ENCODE results near the gene DNAH7.
A peak's percentile ranks its signal among the peaks of the same experiment; 100 is the strongest.

The DNAH7 gene

GRCh38 chr2:195709901-195710806 lies 358.5 kb downstream of the DNAH7 start:
- Histone ChIP-seq H3K36me3 (ENCODE audit: insufficient read depth, insufficient read length, low read length) (peaks cover 19% of the 10 kb centered on the region), H3K9me3 (ENCODE audit: insufficient read depth, low read length) (no peaks in the 10 kb centered on the region), H3K9ac (ENCODE audit: insufficient read length, low read depth) (no peak overlapping the region), H3K27me3 (ENCODE audit: insufficient read depth, insufficient read length) (no peaks in the 10 kb centered on the region), H3K4me3 (ENCODE audit: insufficient read length, low read depth) (no peak overlapping the region), H3K4me1 (ENCODE audit: insufficient read depth, insufficient read length) (no peaks in the 10 kb centered on the region)
- TF ChIP-seq ZNF274 (IDR thresholded peaks at IDR 0.05; ENCODE audit: low read depth, low read length) (no peak), SUZ12 (IDR thresholded peaks at IDR 0.05; ENCODE audit: extremely low read depth, insufficient read depth, insufficient read length) (no peak), YY1 (IDR thresholded peaks at IDR 0.05; ENCODE audit: insufficient read depth, insufficient read length) (no peak)
- DNase-seq (ENCODE audit: low read depth, low spot score): no peak

GRCh38 chr2:195706161-195706900 lies 362.3 kb downstream of the DNAH7 start:
- Histone ChIP-seq H3K4me3 (ENCODE audit: insufficient read length, low read depth) (no peak overlapping the region), H3K27me3 (ENCODE audit: insufficient read depth, insufficient read length) (no peaks in the 10 kb centered on the region), H3K9ac (ENCODE audit: insufficient read length, low read depth) (no peak overlapping the region), H3K36me3 (ENCODE audit: insufficient read depth, insufficient read length, low read length) (peaks cover 8% of the 10 kb centered on the region), H3K4me1 (ENCODE audit: insufficient read depth, insufficient read length) (no peaks in the 10 kb centered on the region), H3K9me3 (ENCODE audit: insufficient read depth, low read length) (no peaks in the 10 kb centered on the region)
- no peak for TF ChIP-seq SUZ12 (IDR thresholded peaks at IDR 0.05; ENCODE audit: extremely low read depth, insufficient read depth, insufficient read length)
- TF ChIP-seq ZNF274 (IDR thresholded peaks at IDR 0.05; ENCODE audit: low read depth, low read length): no peak
- TF ChIP-seq YY1 (IDR thresholded peaks at IDR 0.05; ENCODE audit: insufficient read depth, insufficient read length): no peak
- peak; percentile 16 for DNase-seq (ENCODE audit: low read depth, low spot score)

GRCh38 chr2:195700480-195700879 lies 368.2 kb downstream of the DNAH7 start:
- H3K36me3 ChIP-seq (ENCODE audit: insufficient read depth, insufficient read length, low read length): no peaks in the 10 kb centered on the region
- no peak for DNase-seq (ENCODE audit: low read depth, low spot score)
- H3K4me1 ChIP-seq (ENCODE audit: insufficient read depth, insufficient read length): no peaks in the 10 kb centered on the region
- peaks cover 11% of the 10 kb centered on the region for H3K9me3 ChIP-seq (ENCODE audit: insufficient read depth, low read length)
- no peak for TF ChIP-seq ZNF274 (IDR thresholded peaks at IDR 0.05; ENCODE audit: low read depth, low read length)
- no peak for TF ChIP-seq SUZ12 (IDR thresholded peaks at IDR 0.05; ENCODE audit: extremely low read depth, insufficient read depth, insufficient read length)
- TF ChIP-seq YY1 (IDR thresholded peaks at IDR 0.05; ENCODE audit: insufficient read depth, insufficient read length): no peak
- H3K27me3 ChIP-seq (ENCODE audit: insufficient read depth, insufficient read length): no peaks in the 10 kb centered on the region
- no peak overlapping the region for H3K4me3 ChIP-seq (ENCODE audit: insufficient read length, low read depth)
- H3K9ac ChIP-seq (ENCODE audit: insufficient read length, low read depth): no peak overlapping the region

GRCh38 chr2:195697681-195698220 lies 370.9 kb downstream of the DNAH7 start:
- no peak overlapping the region for H3K4me3 ChIP-seq (ENCODE audit: insufficient read length, low read depth)
- DNase-seq (ENCODE audit: low read depth, low spot score): no peak
- TF ChIP-seq SUZ12 (IDR thresholded peaks at IDR 0.05; ENCODE audit: extremely low read depth, insufficient read depth, insufficient read length) (no peak), YY1 (IDR thresholded peaks at IDR 0.05; ENCODE audit: insufficient read depth, insufficient read length) (no peak), ZNF274 (IDR thresholded peaks at IDR 0.05; ENCODE audit: low read depth, low read length) (no peak)

GRCh38 chr2:195696012-195696411 lies 372.6 kb downstream of the DNAH7 start:
- no peak for DNase-seq (ENCODE audit: low read depth, low spot score)

More at GRCh38 chr2:195697681-195698220, 370.9 kb downstream of the DNAH7 start:
- Histone ChIP-seq H3K9me3 (ENCODE audit: insufficient read depth, low read length) (peaks cover 11% of the 10 kb centered on the region), H3K36me3 (ENCODE audit: insufficient read depth, insufficient read length, low read length) (no peaks in the 10 kb centered on the region), H3K27me3 (ENCODE audit: insufficient read depth, insufficient read length) (no peaks in the 10 kb centered on the region), H3K4me1 (ENCODE audit: insufficient read depth, insufficient read length) (no peaks in the 10 kb centered on the region), H3K9ac (ENCODE audit: insufficient read length, low read depth) (no peak overlapping the region)

GRCh38 chr2:195695002-195695631 lies 373.5 kb downstream of the DNAH7 start:
- H3K9ac ChIP-seq (ENCODE audit: insufficient read length, low read depth): no peak overlapping the region
- peak; percentile 18 for DNase-seq (ENCODE audit: low read depth, low spot score)
- H3K36me3 ChIP-seq (ENCODE audit: insufficient read depth, insufficient read length, low read length): no peaks in the 10 kb centered on the region
- H3K4me3 ChIP-seq (ENCODE audit: insufficient read length, low read depth): no peak overlapping the region
- TF ChIP-seq YY1 (IDR thresholded peaks at IDR 0.05; ENCODE audit: insufficient read depth, insufficient read length): no peak
- no peaks in the 10 kb centered on the region for H3K4me1 ChIP-seq (ENCODE audit: insufficient read depth, insufficient read length)
- H3K9me3 ChIP-seq (ENCODE audit: insufficient read depth, low read length): peaks cover 7% of the 10 kb centered on the region
- no peaks in the 10 kb centered on the region for H3K27me3 ChIP-seq (ENCODE audit: insufficient read depth, insufficient read length)

More at GRCh38 chr2:195696012-195696411, 372.6 kb downstream of the DNAH7 start:
- H3K4me3 ChIP-seq (ENCODE audit: insufficient read length, low read depth): no peak overlapping the region
- no peaks in the 10 kb centered on the region for H3K36me3 ChIP-seq (ENCODE audit: insufficient read depth, insufficient read length, low read length)
- no peak overlapping the region for H3K9ac ChIP-seq (ENCODE audit: insufficient read length, low read depth)
- H3K4me1 ChIP-seq (ENCODE audit: insufficient read depth, insufficient read length): no peaks in the 10 kb centered on the region
- H3K9me3 ChIP-seq (ENCODE audit: insufficient read depth, low read length): peaks cover 11% of the 10 kb centered on the region
- TF ChIP-seq ZNF274 (IDR thresholded peaks at IDR 0.05; ENCODE audit: low read depth, low read length) (no peak), YY1 (IDR thresholded peaks at IDR 0.05; ENCODE audit: insufficient read depth, insufficient read length) (no peak), SUZ12 (IDR thresholded peaks at IDR 0.05; ENCODE audit: extremely low read depth, insufficient read depth, insufficient read length) (no peak)
- H3K27me3 ChIP-seq (ENCODE audit: insufficient read depth, insufficient read length): no peaks in the 10 kb centered on the region

All from NT2/D1 (cell line).